ENCODE measurements around the gene SPATS2L.

Gene SPATS2L

GRCh38 chr2:200367155-200367554 is 60.7 kb downstream of the SPATS2L start:
- peak; percentile 21 for DNase-seq (ENCODE audit: low read depth)
- TF ChIP-seq MAX (IDR thresholded peaks at IDR 0.05; ENCODE audit: low read depth, low read length) (no peak), POLR2A (IDR thresholded peaks at IDR 0.05; ENCODE audit: extremely low read depth, insufficient read length) (no peak), CTCF (IDR thresholded peaks at IDR 0.05; ENCODE audit: low read depth, low read length) (no peak)
- H3K4me3 ChIP-seq (ENCODE audit: low read depth, low read length) = no peak overlapping the region

GRCh38 chr2:200369886-200370285 is 63.4 kb downstream of the SPATS2L start:
- no peak for TF ChIP-seq MAX (IDR thresholded peaks at IDR 0.05; ENCODE audit: low read depth, low read length)
- TF ChIP-seq CTCF (IDR thresholded peaks at IDR 0.05; ENCODE audit: low read depth, low read length) = no peak
- no peak for TF ChIP-seq POLR2A (IDR thresholded peaks at IDR 0.05; ENCODE audit: extremely low read depth, insufficient read length)
- TF ChIP-seq MYC (IDR thresholded peaks at IDR 0.05; ENCODE audit: low read depth, low read length) = no peak
- no peak for DNase-seq (ENCODE audit: low read depth)
- no peak overlapping the region for H3K4me3 ChIP-seq (ENCODE audit: low read depth, low read length)

- H3K4me3 ChIP-seq (ENCODE audit: low read depth, low read length) = no peak overlapping the region
- DNase-seq (ENCODE audit: low read depth) = no peak
- TF ChIP-seq MAX (IDR thresholded peaks at IDR 0.05; ENCODE audit: low read depth, low read length) = no peak
- TF ChIP-seq MYC (IDR thresholded peaks at IDR 0.05; ENCODE audit: low read depth, low read length) = no peak
- no peak for TF ChIP-seq CTCF (IDR thresholded peaks at IDR 0.05; ENCODE audit: low read depth, low read length)
- no peak for TF ChIP-seq POLR2A (IDR thresholded peaks at IDR 0.05; ENCODE audit: extremely low read depth, insufficient read length)
These were observed 66.7 kb downstream of the SPATS2L start for GRCh38 chr2:200373231-200373630.

- no peak for DNase-seq (ENCODE audit: low read depth)
- TF ChIP-seq CTCF (IDR thresholded peaks at IDR 0.05; ENCODE audit: low read depth, low read length) (no peak), MYC (IDR thresholded peaks at IDR 0.05; ENCODE audit: low read depth, low read length) (no peak), POLR2A (IDR thresholded peaks at IDR 0.05; ENCODE audit: extremely low read depth, insufficient read length) (no peak), MAX (IDR thresholded peaks at IDR 0.05; ENCODE audit: low read depth, low read length) (no peak)
- no peak overlapping the region for H3K4me3 ChIP-seq (ENCODE audit: low read depth, low read length)
These were observed 67.5 kb downstream of the SPATS2L start for GRCh38 chr2:200373973-200374416.

- TF ChIP-seq CTCF (IDR thresholded peaks at IDR 0.05; ENCODE audit: low read depth, low read length) = no peak
- no peak for TF ChIP-seq MAX (IDR thresholded peaks at IDR 0.05; ENCODE audit: low read depth, low read length)
- TF ChIP-seq MYC (IDR thresholded peaks at IDR 0.05; ENCODE audit: low read depth, low read length) = no peak
- no peak for TF ChIP-seq POLR2A (IDR thresholded peaks at IDR 0.05; ENCODE audit: extremely low read depth, insufficient read length)
- no peak overlapping the region for H3K4me3 ChIP-seq (ENCODE audit: low read depth, low read length)
- no peak for DNase-seq (ENCODE audit: low read depth)
These were observed 70.2 kb downstream of the SPATS2L start for GRCh38 chr2:200376513-200377354.
